ENCODE results near the gene DRG1. TPM values are rescaled to one million over a fixed set of nuclear protein-coding genes. Genes with fewer than 3 reads are reported as not detected.

The DRG1 gene
- total and polyA plus RNA-seq, 2 experiments from 2014 or later, result 55.2 to 71.0 TPM

- Histone ChIP-seq H2AFZ (no peak overlapping the region), H3K9me3 (ENCODE audit: low read depth) (no peaks in the 10 kb centered on the region), H3K27ac (no peak overlapping the region), H3K79me2 (no peaks in the 10 kb centered on the region), H3K4me3 (no peak overlapping the region), H3K27me3 (no peaks in the 10 kb centered on the region), H3K36me3 (replicated peaks; ENCODE audit: insufficient read depth, low read depth) (no peaks in the 10 kb centered on the region), H4K20me1 (ENCODE audit: insufficient read depth, poor library complexity, severe bottlenecking) (no peaks in the 10 kb centered on the region), H3K4me1 (ENCODE audit: insufficient read depth) (peaks cover 3% of the 10 kb centered on the region), H3K9me2 (replicated peaks; ENCODE audit: insufficient read depth) (no peaks in the 10 kb centered on the region), H3K4me2 (no peak overlapping the region)
- TF ChIP-seq EZH2 (IDR thresholded peaks at IDR 0.05; ENCODE audit: borderline replicate concordance) (no peak), CTCF (IDR thresholded peaks at IDR 0.05; ENCODE audit: poor library complexity) (no peak), EZH2phosphoT487 (IDR thresholded peaks at IDR 0.05; ENCODE audit: low read depth, severe bottlenecking, unreplicated experiment) (no peak)
- DNase-seq (ENCODE audit: low spot score), result no peak
- 82% methylated on average over 8 of the region's 8 CpGs for WGBS (ENCODE audit: low lambda C conversion rate, missing lambda C conversion rate)
Measured at GRCh38 chr22:31439808-31440207, 40.4 kb downstream of the DRG1 start.

- Histone ChIP-seq H3K27me3 (no peaks in the 10 kb centered on the region), H3K79me2 (no peaks in the 10 kb centered on the region), H3K36me3 (replicated peaks; ENCODE audit: insufficient read depth, low read depth) (no peaks in the 10 kb centered on the region), H3K4me3 (no peak overlapping the region), H3K9me2 (replicated peaks; ENCODE audit: insufficient read depth) (no peaks in the 10 kb centered on the region), H3K9me3 (ENCODE audit: low read depth) (no peaks in the 10 kb centered on the region), H2AFZ (no peak overlapping the region), H3K27ac (no peak overlapping the region), H3K4me1 (ENCODE audit: insufficient read depth) (peaks cover 3% of the 10 kb centered on the region), H4K20me1 (ENCODE audit: insufficient read depth, poor library complexity, severe bottlenecking) (no peaks in the 10 kb centered on the region), H3K4me2 (no peak overlapping the region)
- no peak for DNase-seq (ENCODE audit: low spot score)
- WGBS (ENCODE audit: low lambda C conversion rate, missing lambda C conversion rate), result 96% methylated on average over 7 of the region's 7 CpGs
- no peak for TF ChIP-seq EZH2phosphoT487 (IDR thresholded peaks at IDR 0.05; ENCODE audit: low read depth, severe bottlenecking, unreplicated experiment)
- TF ChIP-seq CTCF (IDR thresholded peaks at IDR 0.05; ENCODE audit: poor library complexity), result no peak
- no peak for TF ChIP-seq EZH2 (IDR thresholded peaks at IDR 0.05; ENCODE audit: borderline replicate concordance)
Measured at GRCh38 chr22:31440681-31441080, 41.3 kb downstream of the DRG1 start.

DNA sequence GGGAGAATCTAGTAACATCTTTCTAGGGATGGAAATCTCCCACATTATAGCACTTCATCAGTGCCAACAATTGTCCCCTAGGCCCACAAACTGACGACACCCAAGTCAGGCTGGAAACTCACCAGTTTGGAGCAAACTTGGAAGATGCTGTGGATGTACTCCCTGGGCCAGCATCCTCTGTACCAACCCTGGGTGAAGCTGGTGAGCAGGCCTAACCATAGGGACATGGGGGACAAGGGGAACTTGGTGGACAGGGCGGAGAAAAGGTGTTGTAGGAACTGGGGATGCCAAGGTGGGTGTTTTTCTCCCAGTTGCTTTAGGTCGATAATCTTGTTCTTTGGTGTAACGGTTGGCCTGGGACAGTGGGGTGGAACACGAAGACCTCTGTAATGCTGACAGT lies 42.2 kb downstream of the DRG1 start:
- no peaks in the 10 kb centered on the region for H3K36me3 ChIP-seq (replicated peaks; ENCODE audit: insufficient read depth, low read depth)

More for the DNA sequence above, 42.2 kb downstream of the DRG1 start:
- H3K9me2 ChIP-seq (replicated peaks; ENCODE audit: insufficient read depth), result no peaks in the 10 kb centered on the region
- H3K9me3 ChIP-seq (ENCODE audit: low read depth), result no peaks in the 10 kb centered on the region
- H3K27ac ChIP-seq, result no peak overlapping the region
- H3K4me1 ChIP-seq (ENCODE audit: insufficient read depth), result peaks cover 3% of the 10 kb centered on the region
- no peaks in the 10 kb centered on the region for H4K20me1 ChIP-seq (ENCODE audit: insufficient read depth, poor library complexity, severe bottlenecking)
- no peak overlapping the region for H3K4me2 ChIP-seq
- no peaks in the 10 kb centered on the region for H3K27me3 ChIP-seq
- no peak for TF ChIP-seq EZH2 (IDR thresholded peaks at IDR 0.05; ENCODE audit: borderline replicate concordance)
- TF ChIP-seq CTCF (IDR thresholded peaks at IDR 0.05; ENCODE audit: poor library complexity), result no peak
- TF ChIP-seq EZH2phosphoT487 (IDR thresholded peaks at IDR 0.05; ENCODE audit: low read depth, severe bottlenecking, unreplicated experiment), result no peak
- H3K4me3 ChIP-seq, result no peak overlapping the region
- DNase-seq (ENCODE audit: low spot score), result no peak
- H3K79me2 ChIP-seq, result no peaks in the 10 kb centered on the region
- WGBS (ENCODE audit: low lambda C conversion rate, missing lambda C conversion rate), result 100% methylated on average over 5 of the region's 5 CpGs
- no peak overlapping the region for H2AFZ ChIP-seq
